ENCODE measurements around the gene NAV2.

- TF ChIP-seq ZNF274 (IDR thresholded peaks at IDR 0.05; ENCODE audit: low read depth, low read length) (no peak), RAD21 (IDR thresholded peaks at IDR 0.05; ENCODE audit: low read depth) (no peak), CTCF (IDR thresholded peaks at IDR 0.05 in 2 of 3, conservative IDR thresholded peaks at IDR 0.05 in 1 of 3; ENCODE audit: borderline replicate concordance in 1 of 3, insufficient read depth in 1 of 3, low read depth in 2 of 3, low read length in 2 of 3) (no peak), EZH2 (IDR thresholded peaks at IDR 0.05) (no peak), POLR2AphosphoS5 (IDR thresholded peaks at IDR 0.05; ENCODE audit: low read depth, low read length) (no peak), JUND (IDR thresholded peaks at IDR 0.05) (no peak), POLR2A (IDR thresholded peaks at IDR 0.05; ENCODE audit: borderline replicate concordance, extremely low read depth, insufficient read depth, insufficient read length) (no peak), EGR1 (IDR thresholded peaks at IDR 0.05; ENCODE audit: low read depth) (no peak), FOSL1 (IDR thresholded peaks at IDR 0.05; ENCODE audit: low read depth) (no peak), CEBPB (IDR thresholded peaks at IDR 0.05; ENCODE audit: low read depth) (no peak), TCF7L2 (IDR thresholded peaks at IDR 0.05; ENCODE audit: borderline replicate concordance, extremely low read depth, insufficient read depth, insufficient read length) (no peak), SP1 (IDR thresholded peaks at IDR 0.05; ENCODE audit: low read depth) (no peak)
- TF ChIP-seq, protein P1, sequence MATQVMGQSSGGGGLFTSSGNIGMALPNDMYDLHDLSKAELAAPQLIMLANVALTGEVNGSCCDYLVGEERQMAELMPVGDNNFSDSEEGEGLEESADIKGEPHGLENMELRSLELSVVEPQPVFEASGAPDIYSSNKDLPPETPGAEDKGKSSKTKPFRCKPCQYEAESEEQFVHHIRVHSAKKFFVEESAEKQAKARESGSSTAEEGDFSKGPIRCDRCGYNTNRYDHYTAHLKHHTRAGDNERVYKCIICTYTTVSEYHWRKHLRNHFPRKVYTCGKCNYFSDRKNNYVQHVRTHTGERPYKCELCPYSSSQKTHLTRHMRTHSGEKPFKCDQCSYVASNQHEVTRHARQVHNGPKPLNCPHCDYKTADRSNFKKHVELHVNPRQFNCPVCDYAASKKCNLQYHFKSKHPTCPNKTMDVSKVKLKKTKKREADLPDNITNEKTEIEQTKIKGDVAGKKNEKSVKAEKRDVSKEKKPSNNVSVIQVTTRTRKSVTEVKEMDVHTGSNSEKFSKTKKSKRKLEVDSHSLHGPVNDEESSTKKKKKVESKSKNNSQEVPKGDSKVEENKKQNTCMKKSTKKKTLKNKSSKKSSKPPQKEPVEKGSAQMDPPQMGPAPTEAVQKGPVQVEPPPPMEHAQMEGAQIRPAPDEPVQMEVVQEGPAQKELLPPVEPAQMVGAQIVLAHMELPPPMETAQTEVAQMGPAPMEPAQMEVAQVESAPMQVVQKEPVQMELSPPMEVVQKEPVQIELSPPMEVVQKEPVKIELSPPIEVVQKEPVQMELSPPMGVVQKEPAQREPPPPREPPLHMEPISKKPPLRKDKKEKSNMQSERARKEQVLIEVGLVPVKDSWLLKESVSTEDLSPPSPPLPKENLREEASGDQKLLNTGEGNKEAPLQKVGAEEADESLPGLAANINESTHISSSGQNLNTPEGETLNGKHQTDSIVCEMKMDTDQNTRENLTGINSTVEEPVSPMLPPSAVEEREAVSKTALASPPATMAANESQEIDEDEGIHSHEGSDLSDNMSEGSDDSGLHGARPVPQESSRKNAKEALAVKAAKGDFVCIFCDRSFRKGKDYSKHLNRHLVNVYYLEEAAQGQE (IDR thresholded peaks at IDR 0.05; ENCODE audit: low read depth), result no peak
These were observed 1.4 kb downstream of the NAV2 start for GRCh38 chr11:19714022-19714386.

Measured in HCT116 (cell line).